GM13977 (cell line): ENCODE measurements around the gene IPCEF1.
A peak's percentile ranks its signal among the peaks of the same experiment; 100 is the strongest.

Experiments used
- DNase-seq: peaks from one replicate; pipeline ENCODE4 v3.0.0; 2012; ENCODE audit warnings: low spot score
- CTCF ChIP-seq: IDR thresholded peaks from 2 replicates; pipeline ENCODE4 v1.5.1; 2012; ENCODE audit warnings: mild to moderate bottlenecking, control low read depth; ENCODE audit not compliant: insufficient read depth; ENCODE audit errors: extremely low read depth, missing control alignments
- in situ Hi-C: fragments of 300-500 bp; cut with MboI; formaldehyde crosslinking; loops from one replicate; pipeline ENCODE4 v1.12.0; 2022; ENCODE audit warnings: low sequenced_read_pairs, low pct_unique_long_range_greater_than_20kb, mixed read lengths, inconsistent platforms; ENCODE audit not compliant: unreplicated experiment

Gene IPCEF1

GRCh38 chr6:154301839-154302752, 54.5 kb downstream of the IPCEF1 start:
- DNase-seq: peak; percentile 71
- TF ChIP-seq CTCF: no peak
- in situ Hi-C loops: no loop called here

- TF ChIP-seq CTCF: no peak
- DNase-seq: no peak
- in situ Hi-C loops: no loop called here
Measured at GRCh38 chr6:154301086-154301625, 55.4 kb downstream of the IPCEF1 start.

GRCh38 chr6:154298297-154298696, 58.3 kb downstream of the IPCEF1 start:
- no peak for TF ChIP-seq CTCF
- in situ Hi-C loops: no loop called here
- peak; percentile 27 for DNase-seq

DNA sequence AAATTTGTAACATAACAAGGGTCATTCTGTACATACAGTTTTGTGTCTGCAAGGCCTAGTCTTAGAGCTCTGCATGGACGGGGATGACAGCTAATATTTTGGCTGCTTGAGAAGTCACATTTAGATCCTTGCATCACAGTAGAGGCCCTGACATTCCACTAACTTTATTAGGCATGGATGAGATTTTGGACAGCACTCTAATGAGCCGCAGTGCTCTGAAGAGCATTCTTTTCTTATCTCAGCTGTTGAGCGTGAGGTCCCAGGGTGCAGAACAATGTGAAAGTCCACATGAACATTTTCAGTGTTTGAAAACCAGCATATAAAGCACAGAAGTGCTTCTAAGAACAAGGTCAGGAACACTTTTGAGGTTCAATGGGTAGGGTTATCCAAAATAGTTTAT, 58.9 kb downstream of the IPCEF1 start:
- no peak for DNase-seq

GRCh38 chr6:154297210-154297609, 59.4 kb downstream of the IPCEF1 start:
- no peak for TF ChIP-seq CTCF
- no peak for DNase-seq
- in situ Hi-C loops: no loop called here

More for the DNA sequence above, 58.9 kb downstream of the IPCEF1 start:
- no peak for TF ChIP-seq CTCF
- in situ Hi-C loops: no loop called here

- TF ChIP-seq CTCF: no peak
- in situ Hi-C loops: no loop called here
- no peak for DNase-seq
Measured at GRCh38 chr6:154295733-154296132, 60.9 kb downstream of the IPCEF1 start.
